MV-4-11 (cell line): ENCODE data around the gene MAJIN.
"Not testable (repeated sequence)": the region's sequence is repeated elsewhere in the genome, so short reads cannot be mapped to it uniquely, and the experiment has no call there.

Source experiments
- DNase-seq: peaks from one replicate; lab custom pipeline; 2025; lab: John Stamatoyannopoulos, UW

The MAJIN gene

GRCh38 chr11:64990222-64990923, 18.5 kb upstream of the MAJIN start:
- peak; percentile 31 for DNase-seq

- DNase-seq, result no peak
Measured at GRCh38 chr11:64989416-64989815, 17.5 kb upstream of the MAJIN start.

- DNase-seq, result no peak
Measured at GRCh38 chr11:64987998-64988854, 16.3 kb upstream of the MAJIN start.

GRCh38 chr11:64983339-64983738, 11.4 kb upstream of the MAJIN start:
- DNase-seq, result not testable (repeated sequence)

- no peak for DNase-seq
Measured at GRCh38 chr11:64976651-64977050, 4.7 kb upstream of the MAJIN start.

- no peak for DNase-seq
Measured at GRCh38 chr11:64974124-64974523, 2.2 kb upstream of the MAJIN start.

- DNase-seq, result no peak
Measured at GRCh38 chr11:64970731-64971151, 1.2 kb downstream of the MAJIN start.

GRCh38 chr11:64969209-64969608, 2.7 kb downstream of the MAJIN start:
- DNase-seq, result peak; percentile 25

- DNase-seq, result no peak
Measured at GRCh38 chr11:64967375-64967774, 4.5 kb downstream of the MAJIN start.

- no peak for DNase-seq
Measured at GRCh38 chr11:64963072-64963631, 8.8 kb downstream of the MAJIN start.

- DNase-seq, result no peak
Measured at GRCh38 chr11:64960719-64961118, 11.2 kb downstream of the MAJIN start.

- DNase-seq, result no peak
Measured at GRCh38 chr11:64959498-64959897, 12.4 kb downstream of the MAJIN start.

GRCh38 chr11:64954201-64954600, 17.7 kb downstream of the MAJIN start:
- no peak for DNase-seq

GRCh38 chr11:64951529-64951928, 20.4 kb downstream of the MAJIN start:
- no peak for DNase-seq

GRCh38 chr11:64947208-64947814, 24.6 kb downstream of the MAJIN start:
- peak; percentile 3 for DNase-seq

- no peak for DNase-seq
Measured at GRCh38 chr11:64936539-64936938, 35.4 kb downstream of the MAJIN start.

GRCh38 chr11:64935359-64936081, 36.4 kb downstream of the MAJIN start, which contains the start of gene GPHA2:
GPHA2 (minus strand) TSS chr11:64935893; CDS start chr11:64935460, 433 bp downstream.
- no peak for DNase-seq

- DNase-seq, result no peak
Measured at GRCh38 chr11:64934682-64935358, 37.1 kb downstream of the MAJIN start.

- no peak for DNase-seq
Measured at GRCh38 chr11:64933935-64934681, 37.8 kb downstream of the MAJIN start.

- no peak for DNase-seq
Measured at GRCh38 chr11:64933213-64933934, 38.5 kb downstream of the MAJIN start.
